Heart left ventricle (tissue), 16 donors: ENCODE results near the gene ABTB2. TPM values are rescaled to one million over a fixed set of nuclear protein-coding genes. Genes with fewer than 3 reads are reported as not detected.

Experiments used
- ATAC-seq, 4 donors: fragments of 200-7000 bp; cut with Tn5 transposase; one replicate each; pipeline ENCODE4 v1.9.1; 2020 to 2022; ENCODE audit warnings: moderate library complexity in 4 of 4, mild to moderate bottlenecking in 3 of 4, moderate number of reproducible peaks in 1 of 4
- DNase-seq, 5 donors: peaks; one replicate each; pipeline ENCODE4 v3.0.0-alpha.2; 2020
- H3K27ac ChIP-seq, 12 donors: fragments of 200-600 bp; sonication (generic) in 4 of 12; one replicate each; pipeline versions ENCODE4 v1.5.0 to v1.8.0; 2016 to 2022; ENCODE audit warnings: mild to moderate bottlenecking in 2 of 12
- H3K27me3 ChIP-seq, 9 donors: fragments of 200-600 bp; sonication (generic) in 2 of 9; one replicate each; pipeline versions ENCODE4 v1.5.1 to v1.8.0; 2016 to 2022; ENCODE audit warnings: mild to moderate bottlenecking in 3 of 9
- H3K36me3 ChIP-seq, 9 donors: fragments of 200-600 bp; sonication (generic) in 2 of 9; one replicate each; pipeline versions ENCODE4 v1.5.0 to v1.8.0; 2018 to 2022; ENCODE audit warnings: mild to moderate bottlenecking in 2 of 9
- H3K4me1 ChIP-seq, 12 donors: fragments of 200-600 bp; sonication (generic) in 4 of 12; one replicate each; pipeline versions ENCODE4 v1.5.0 to v1.8.0; 2016 to 2022; ENCODE audit warnings: mild to moderate bottlenecking in 3 of 12
- H3K4me3 ChIP-seq, 12 donors: fragments of 200-600 bp; sonication (generic) in 4 of 12; one replicate each; pipeline versions ENCODE4 v1.5.0 to v1.8.0; 2017 to 2022; ENCODE audit warnings: mild to moderate bottlenecking in 9 of 12, moderate library complexity in 4 of 12
- H3K9me3 ChIP-seq, 12 donors: fragments of 200-600 bp; sonication (generic) in 4 of 12; one replicate each; pipeline versions ENCODE4 v1.5.0 to v1.8.0; 2016 to 2022; ENCODE audit warnings: mild to moderate bottlenecking in 1 of 12
- CTCF ChIP-seq, 12 donors: fragments of 200-600 bp; sonication (generic) in 4 of 12; IDR thresholded peaks; one replicate each; pipeline versions ENCODE4 v1.5.0 to v1.8.0; 2018 to 2022; ENCODE audit warnings: antibody characterized with exemption in 12 of 12, mild to moderate bottlenecking in 5 of 12
- POLR2A ChIP-seq, 2 donors: fragments of 450-650 bp; IDR thresholded peaks; one replicate each; pipeline ENCODE4 v1.6.1; 2017; ENCODE audit warnings: antibody characterized with exemption in 2 of 2, mild to moderate bottlenecking in 2 of 2, moderate library complexity in 2 of 2
- WGBS, 4 donors: extraction: QIAGEN DNeasy Blood & Tissue Kit in 2 of 4; methylation state at CpG; one replicate each; pipeline versions ENCODE4 v1.1.5 to v1.1.7; 2013 to 2018; 5-methylcytosine and 5-hydroxymethylcytosine counted together
- intact Hi-C, 10 donors: fragments of 100-400 bp; cut with DNase I; formaldehyde crosslinking; loops; one replicate each; pipeline versions ENCODE4 v1.11.1 to v1.14.2; 2022
- polyA plus RNA-seq, 2 donors: library from polyadenylated mRNA; stranded (reverse); fragments of 200-250 nt; gene quantifications; one replicate each; pipeline ENCODE4 v1.2.3, GENCODE V29; 2013
- total RNA-seq, 9 donors: library from RNA; depleted of rRNA in 2 of 9; stranded (reverse); fragments of >200 nt in 2 of 9; fragmentation: NEBNext Ultra II Directional in 3 of 9; extraction: Animal tissue kit (Norgen Biotek cat#: 25700) in 3 of 9; gene quantifications; one replicate each; pipeline versions ENCODE4 v1.1.0 to v1.2.4, GENCODE V29; 2016 to 2023
- donor health status: ischemic (EF 13 %, LVEDD 7.1; RV severe dilation, severe dysfunction).
- donor health status: healthy with polysubstance abuse.
- donor health status: DM: no; HTN: yes; CAD: no.
- donor health status: DM: no; HTN: no; CAD: no.
- donor health status: ischemic (EF 25% LVEDD 6.9; RV normal size, moderate dysfunction).
- donor health status: ischemic (EF 25% LVEDD 5.7; RV mildly dilated, moderate dysfunction).
- donor health status: healthy.
- donor health status: DM: yes; HTN: yes; CAD: no.
- donor health status: ischemic (EF 35%, LVEDD 5.7; RV mildly dilated, moderate dysfunction).
- donor health status: nonischemic (EF 11% LVEDD 7.7; RV severe dilation, severe dysfunction).
- donor health status: DM: yes; HTN: yes; CAD: no.
- donor health status: PGD.
- donor health status: ischemic (EF 29% LVEDD 5.4; RV normal size, mild dysfunction).
- donor health status: nonischemic (EF 23%, LVEDD 6.1; RV moderate dilation, normal function).

ABTB2 gene
- total and polyA plus RNA-seq, 11 donors: 3.3 to 27.1 (median 12.5) TPM

- intact Hi-C loops: loop anchor here in 1 of 10 donors (10.0 kb wide), 1 partner anchor 327 kb away; no protein-coding TSS in a partner anchor
- H3K4me3 ChIP-seq: no peak overlapping the region
- H3K9me3 ChIP-seq: no peaks in the 10 kb centered on the region
- TF ChIP-seq POLR2A (IDR thresholded peaks at IDR 0.05) (no peak), CTCF (IDR thresholded peaks at IDR 0.05) (no peak)
- no peaks in the 10 kb centered on the region for H3K27me3 ChIP-seq
- H3K36me3 ChIP-seq: peaks cover 0 to 48% (median 8%) of the 10 kb centered on the region in 9 donors
- ATAC-seq (no peak), DNase-seq (peak in 2 of 5 donors; percentile 15 to 54)
- peaks cover 0 to 2% (median 0%) of the 10 kb centered on the region in 12 donors for H3K4me1 ChIP-seq
- H3K27ac ChIP-seq: no peak overlapping the region
- 84 to 87% (median 86%) methylated on average over 9 of the region's 9 CpGs for WGBS, 4 donors
These were observed 189.8 kb downstream of the ABTB2 start for GRCh38 chr11:34167961-34168360.

- H3K36me3 ChIP-seq: peaks cover 0 to 57% (median 9%) of the 10 kb centered on the region in 9 donors
- peak in 1 of 5 donors; percentile 3 for DNase-seq
- TF ChIP-seq CTCF (IDR thresholded peaks at IDR 0.05): no peak
- TF ChIP-seq POLR2A (IDR thresholded peaks at IDR 0.05): no peak
These were observed 190.7 kb downstream of the ABTB2 start for GRCh38 chr11:34166806-34167740.

GRCh38 chr11:34165786-34166555, 191.8 kb downstream of the ABTB2 start:
- DNase-seq (peak in 3 of 5 donors; percentile 35 to 59 (median 51)), ATAC-seq (peak in 3 of 4 donors; percentile 52 to 61 (median 54))
- Histone ChIP-seq H3K36me3 (peaks cover 0 to 59% (median 14%) of the 10 kb centered on the region in 9 donors), H3K4me1 (peaks cover 0 to 2% (median 0%) of the 10 kb centered on the region in 12 donors), H3K27ac (no peak overlapping the region), H3K9me3 (no peaks in the 10 kb centered on the region), H3K27me3 (no peaks in the 10 kb centered on the region), H3K4me3 (no peak overlapping the region)
- TF ChIP-seq POLR2A (IDR thresholded peaks at IDR 0.05) (no peak), CTCF (IDR thresholded peaks at IDR 0.05) (no peak)
- intact Hi-C loops: loop anchor here in 1 of 10 donors (10.0 kb wide), 1 partner anchor 329 kb away; no protein-coding TSS in a partner anchor
- 72 to 74% (median 73%) methylated on average over 7 to 12 of the region's 12 CpGs for WGBS, 4 donors

More at GRCh38 chr11:34166806-34167740, 190.7 kb downstream of the ABTB2 start:
- no peak overlapping the region for H3K4me3 ChIP-seq
- no peaks in the 10 kb centered on the region for H3K9me3 ChIP-seq
- no peak for ATAC-seq
- no peaks in the 10 kb centered on the region for H3K27me3 ChIP-seq
- intact Hi-C loops: loop anchor here in 1 of 10 donors (10.0 kb wide), 1 partner anchor 328 kb away; no protein-coding TSS in a partner anchor
- H3K4me1 ChIP-seq: peaks cover 0 to 2% (median 0%) of the 10 kb centered on the region in 12 donors
- 95 to 98% (median 97%) methylated on average over 16 of the region's 16 CpGs for WGBS, 4 donors
- H3K27ac ChIP-seq: no peak overlapping the region
